Stimulated activated CD4-positive, alpha-beta T cell treated with anti-CD3 and anti-CD28 coated beads, TNF-alpha, amount 100 ng/mL, for 1 hour (primary cell): ENCODE measurements around the gene ZNF26.
"Not testable (repeated sequence)": the region's sequence is repeated elsewhere in the genome, so short reads cannot be mapped to it uniquely, and the experiment has no call there.

Experiments
- DNase-seq, 3 donors: peaks; one replicate each; pipeline ENCODE4 v3.0.0-alpha.2; 2020; ENCODE audit warnings: low read depth in 3 of 3, low spot score in 1 of 3

The ZNF26 gene

DNA sequence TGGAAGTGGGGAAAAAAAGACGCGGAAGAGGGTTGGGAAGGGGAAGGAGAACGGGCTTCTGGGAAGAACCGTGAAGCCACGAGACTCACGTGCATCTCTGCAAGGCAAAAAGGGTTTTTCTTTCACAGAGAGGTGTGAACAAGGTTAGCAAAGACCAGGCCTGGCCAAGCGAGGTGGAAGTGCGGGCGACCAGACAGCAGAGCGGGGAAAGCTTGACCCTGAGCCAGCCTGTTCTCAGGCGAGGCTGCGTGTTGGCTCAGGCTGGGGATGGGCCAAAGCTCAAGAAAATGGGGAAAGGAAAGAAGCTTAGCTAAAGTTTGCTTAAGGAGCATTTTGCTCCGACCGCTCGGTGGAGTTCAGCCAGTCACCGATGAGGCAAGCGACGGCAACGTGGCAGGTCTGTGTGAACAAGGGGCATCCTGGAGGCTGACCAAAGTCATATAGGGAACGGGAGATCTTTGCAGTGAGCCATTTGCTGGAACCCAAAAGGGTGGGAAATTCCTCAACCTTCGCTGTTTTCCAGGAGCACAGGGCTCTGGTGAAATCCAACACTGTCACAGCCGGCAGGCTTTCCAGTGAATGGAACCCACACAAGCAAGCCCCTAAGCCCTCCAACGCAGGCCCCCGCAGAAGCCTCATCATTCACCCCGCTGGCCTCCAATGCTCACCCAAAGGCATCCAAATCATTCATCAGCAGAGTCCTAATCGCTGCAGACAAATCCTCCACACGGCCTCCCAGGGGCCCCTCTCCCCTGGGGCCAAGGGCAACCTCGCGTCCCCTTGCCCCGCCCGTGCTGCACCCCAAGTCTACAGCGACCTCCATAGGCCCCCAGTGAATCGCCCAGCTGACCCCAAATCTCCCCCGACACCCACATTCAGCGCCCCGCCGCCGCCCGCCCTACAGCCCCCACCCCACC lies 30.8 kb upstream of the ZNF26 start:
- no peak for DNase-seq

DNA sequence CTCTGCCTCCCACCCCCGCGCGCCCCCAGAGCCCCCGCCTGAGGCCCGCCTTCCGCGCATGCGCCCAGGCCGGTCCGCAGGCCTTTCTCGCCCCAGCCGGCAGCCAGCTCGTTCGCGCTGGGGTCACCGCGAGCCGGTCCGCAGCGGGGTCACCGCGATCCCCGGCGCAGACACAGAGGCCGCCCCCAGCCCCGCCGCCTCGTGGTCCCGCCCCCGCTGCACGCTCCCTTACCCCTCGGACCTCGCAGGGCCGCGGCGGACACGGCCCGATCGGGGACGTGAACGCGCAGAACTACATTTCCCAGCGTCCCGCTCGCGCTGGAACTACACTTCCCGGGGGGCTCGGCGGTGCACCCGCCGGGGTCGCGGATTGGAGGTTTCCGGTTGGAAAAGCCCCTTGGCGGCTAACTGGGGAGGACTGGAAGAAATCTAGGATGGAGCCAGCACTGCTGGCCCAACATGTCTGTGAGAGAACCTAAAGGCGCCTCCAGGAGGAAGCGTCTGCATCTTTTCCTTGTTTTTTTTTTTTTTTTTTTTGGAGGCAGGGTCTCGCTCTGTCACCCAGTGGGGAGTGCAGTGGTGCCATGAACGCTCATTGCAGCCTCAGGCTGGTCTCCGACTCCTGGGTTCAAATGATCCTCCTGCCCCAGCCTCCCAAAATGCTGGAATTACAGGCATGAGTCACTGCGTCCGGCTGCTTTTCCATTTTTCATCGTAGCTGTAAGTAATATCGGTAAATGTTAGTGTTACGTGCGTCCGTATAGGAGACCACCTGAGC lies 30.0 kb upstream of the ZNF26 start, which contains the start of gene ZNF605:
Gene ZNF605, minus strand, starts transcription at position 296 of the 778 bp plus-strand sequence. CDS start 10,671 bp downstream, outside the sequence.
- DNase-seq, result peak; percentile 57 to 71 (median 66)

DNA sequence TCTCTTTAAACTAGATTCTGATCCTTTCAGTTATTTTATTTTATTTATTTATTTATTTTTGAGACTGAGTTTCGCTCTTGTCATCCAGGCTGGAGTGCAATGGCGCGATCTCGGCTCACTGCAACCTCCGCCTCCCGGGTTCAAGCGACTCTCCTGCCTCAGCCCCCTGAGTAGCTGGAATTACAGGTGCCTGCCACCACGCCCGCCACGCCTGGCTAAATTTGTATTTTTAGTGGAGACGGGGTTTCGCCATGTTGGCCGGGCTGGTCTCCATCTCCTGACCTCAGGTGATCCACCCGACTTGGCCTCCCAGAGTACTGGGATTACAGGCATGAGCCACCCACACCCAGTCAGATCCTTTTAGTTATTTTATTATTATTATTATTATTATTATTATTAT lies 24.4 kb upstream of the ZNF26 start:
- not testable (repeated sequence) for DNase-seq

DNA sequence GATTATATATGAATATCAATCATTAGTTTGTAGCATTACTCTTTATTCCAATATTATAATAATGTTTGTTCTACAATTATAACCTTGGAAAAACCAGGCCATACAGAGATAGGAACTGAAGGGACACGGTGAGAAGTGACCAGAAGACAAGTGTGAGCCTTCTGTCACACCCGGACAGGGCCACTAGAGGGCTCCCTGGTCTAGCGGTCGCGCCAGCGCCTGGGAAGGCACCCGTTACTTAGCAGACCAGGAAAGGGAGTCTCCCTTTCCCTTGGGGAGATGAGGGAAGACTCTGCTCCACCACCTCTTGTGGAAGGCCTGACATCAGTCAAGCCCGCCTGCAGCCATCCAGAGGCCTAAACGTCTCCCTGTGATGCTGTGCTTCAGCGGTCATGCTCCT lies 22.2 kb upstream of the ZNF26 start:
- DNase-seq, result not testable (repeated sequence)

DNA sequence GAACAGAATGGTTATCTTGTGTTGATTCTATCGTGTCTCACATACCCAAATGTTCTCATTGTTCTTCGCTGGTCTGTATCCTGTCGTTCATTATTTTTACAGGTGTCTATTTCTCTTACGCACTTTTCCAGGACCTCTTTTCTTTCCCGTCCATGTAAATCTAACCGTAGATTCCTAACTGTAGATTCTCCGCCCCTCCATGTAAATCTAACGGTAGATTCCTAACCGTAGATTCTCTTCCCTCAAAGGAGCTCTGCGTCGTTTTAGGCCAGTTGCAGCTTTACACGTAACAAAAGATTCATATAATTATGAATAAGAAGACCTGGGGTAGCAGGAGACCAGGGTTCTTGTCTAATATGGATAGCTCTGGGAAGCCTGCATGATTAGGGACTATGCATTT lies 20.4 kb upstream of the ZNF26 start:
- DNase-seq, result no peak

DNA sequence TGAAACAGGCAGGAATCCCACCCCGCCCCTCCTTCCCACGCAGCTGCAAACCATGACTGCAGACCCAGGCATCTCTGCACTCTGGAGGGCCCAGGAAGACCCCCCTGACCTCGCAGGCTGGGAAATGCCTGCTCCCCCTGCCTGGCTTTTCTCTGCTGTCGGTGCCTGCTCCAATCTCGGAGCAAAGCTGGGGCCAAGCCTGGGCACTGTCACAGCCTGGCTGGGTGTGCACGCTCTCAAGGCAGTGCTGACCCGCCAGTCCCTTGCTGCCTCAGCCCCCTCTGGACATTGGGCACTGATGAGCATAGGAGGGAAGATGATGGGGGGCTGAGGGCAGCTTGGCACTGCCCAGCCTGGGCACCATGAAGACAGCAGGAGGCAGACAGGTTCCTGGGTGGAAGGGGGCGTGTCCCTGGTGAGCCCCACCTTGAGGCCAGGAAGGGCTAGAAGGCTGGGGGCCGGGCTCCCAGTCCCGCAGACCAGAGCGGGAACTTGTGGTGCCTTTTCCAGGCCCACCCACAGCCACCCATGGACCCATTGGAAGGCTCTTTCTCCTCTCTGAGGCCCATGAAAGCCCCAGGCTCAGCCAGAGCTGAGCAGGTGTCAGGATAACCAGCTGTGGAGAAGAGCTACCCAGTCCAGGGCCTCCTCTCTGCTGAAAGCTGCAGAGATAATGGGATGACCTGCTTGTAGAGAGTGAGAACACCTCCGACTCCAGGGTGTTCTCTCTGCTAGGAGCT lies 19.3 kb upstream of the ZNF26 start:
- no peak for DNase-seq

DNA sequence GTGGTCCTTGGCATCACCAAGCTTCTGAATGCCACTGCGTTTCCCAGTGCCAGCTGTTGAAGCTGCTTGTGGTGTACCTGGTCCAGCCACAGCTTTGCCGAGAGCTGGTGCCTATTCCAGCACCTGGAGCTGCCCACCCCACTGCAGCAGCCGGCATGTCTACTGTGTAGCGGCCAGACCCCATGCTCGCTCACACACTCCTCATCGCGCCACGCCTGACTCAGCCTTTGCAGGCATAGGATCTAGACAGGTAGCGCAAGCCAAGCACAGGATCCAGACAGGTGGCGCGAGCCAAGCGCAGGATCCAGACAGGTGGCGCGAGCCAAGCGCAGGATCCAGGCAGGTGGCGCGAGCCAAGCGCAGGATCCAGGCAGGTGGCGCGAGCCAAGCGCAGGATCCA lies 18.4 kb upstream of the ZNF26 start:
- DNase-seq, result no peak

DNA sequence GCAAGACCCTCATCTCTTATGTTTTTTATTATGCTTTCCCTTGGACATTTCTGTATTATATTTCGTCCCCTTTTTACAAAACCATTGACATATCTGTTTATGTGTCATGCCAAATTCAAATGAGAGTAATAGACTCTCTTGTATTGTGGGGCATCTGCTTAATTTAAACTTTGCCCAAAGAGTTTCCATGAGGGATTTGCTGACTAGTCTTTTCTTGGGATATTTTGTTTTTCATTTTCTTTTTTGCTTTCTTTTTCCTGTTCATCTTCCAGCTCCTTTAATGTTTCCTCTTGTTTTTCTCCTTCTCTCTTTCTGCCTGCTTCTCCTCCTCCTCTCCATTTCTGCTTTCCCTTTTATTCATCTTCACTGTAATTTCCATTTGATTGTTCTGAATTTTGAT lies 13.8 kb upstream of the ZNF26 start:
- no peak for DNase-seq

DNA sequence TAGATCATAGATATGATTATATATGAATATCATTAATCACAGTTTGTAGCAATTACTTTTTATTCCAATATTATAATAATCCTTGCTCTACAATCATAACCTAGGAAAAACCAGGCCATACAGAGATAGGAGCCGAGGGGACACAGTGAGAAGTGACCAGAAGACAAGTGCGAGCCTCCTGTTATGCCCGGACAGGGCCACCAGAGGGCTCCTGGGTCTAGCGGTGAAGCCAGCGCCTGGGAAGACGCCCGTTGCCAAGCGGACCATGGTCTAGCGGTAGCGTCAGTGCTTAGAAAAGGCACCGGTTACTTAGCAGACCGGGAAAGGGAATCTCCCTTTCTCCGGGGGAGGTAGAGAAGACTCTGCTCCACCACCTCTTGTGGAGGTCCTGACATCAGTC lies 9.3 kb upstream of the ZNF26 start:
- not testable (repeated sequence) for DNase-seq

DNA sequence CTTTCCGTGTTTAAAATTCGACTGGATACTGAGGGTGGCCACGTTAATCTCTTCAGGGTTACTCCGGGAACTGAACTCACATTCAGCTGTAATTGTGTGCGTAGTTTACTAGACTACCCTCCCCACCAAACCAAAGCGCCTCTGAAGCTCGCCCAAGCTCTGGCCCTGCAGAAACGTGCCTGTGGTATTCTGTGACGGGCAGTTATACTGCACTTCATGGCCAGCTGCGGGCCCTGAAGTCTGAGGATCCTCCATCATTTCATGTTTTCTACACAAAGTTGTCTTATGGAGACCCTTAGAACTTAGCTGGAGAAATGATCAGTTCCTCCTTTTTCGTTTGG lies 688 bp downstream of the ZNF26 start:
- no peak for DNase-seq

DNA sequence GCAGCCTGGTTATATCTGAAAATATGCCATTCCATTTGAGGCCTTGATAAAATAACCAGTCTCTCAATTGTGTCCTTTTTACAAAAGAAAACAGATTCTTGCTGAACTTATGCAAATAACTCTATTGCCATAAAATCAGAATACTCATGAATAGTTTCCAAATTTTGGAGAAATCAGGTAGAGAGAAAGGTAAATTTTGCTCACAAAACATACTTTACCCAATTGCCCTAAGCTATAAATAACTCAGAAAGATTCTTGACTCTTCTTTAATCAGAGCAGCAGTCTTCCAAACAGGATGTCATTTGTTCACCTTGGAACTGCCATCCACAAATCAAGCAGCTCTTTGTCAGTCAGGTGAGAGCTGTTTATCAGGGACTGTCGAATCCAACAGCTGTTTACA lies 12.6 kb downstream of the ZNF26 start:
- DNase-seq, result no peak

DNA sequence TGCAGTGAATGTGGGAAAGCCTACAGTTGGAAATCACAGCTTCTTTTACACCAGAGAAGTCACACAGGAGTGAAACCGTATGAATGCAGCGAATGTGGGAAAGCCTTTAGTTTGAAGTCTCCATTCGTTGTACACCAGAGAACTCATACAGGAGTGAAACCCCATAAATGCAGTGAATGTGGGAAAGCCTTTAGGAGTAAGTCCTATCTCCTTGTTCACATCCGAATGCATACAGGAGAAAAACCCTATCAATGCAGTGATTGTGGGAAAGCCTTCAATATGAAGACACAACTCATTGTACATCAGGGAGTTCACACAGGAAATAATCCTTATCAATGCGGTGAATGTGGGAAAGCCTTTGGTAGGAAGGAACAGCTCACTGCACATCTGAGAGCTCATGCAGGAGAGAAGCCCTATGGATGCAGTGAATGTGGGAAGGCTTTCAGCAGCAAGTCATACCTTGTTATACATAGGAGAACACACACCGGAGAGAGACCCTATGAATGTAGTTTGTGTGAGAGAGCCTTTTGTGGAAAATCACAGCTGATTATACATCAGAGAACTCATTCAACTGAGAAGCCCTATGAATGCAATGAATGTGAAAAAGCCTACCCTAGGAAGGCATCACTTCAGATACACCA lies 24.6 kb downstream of the ZNF26 start:
- DNase-seq, result no peak

DNA sequence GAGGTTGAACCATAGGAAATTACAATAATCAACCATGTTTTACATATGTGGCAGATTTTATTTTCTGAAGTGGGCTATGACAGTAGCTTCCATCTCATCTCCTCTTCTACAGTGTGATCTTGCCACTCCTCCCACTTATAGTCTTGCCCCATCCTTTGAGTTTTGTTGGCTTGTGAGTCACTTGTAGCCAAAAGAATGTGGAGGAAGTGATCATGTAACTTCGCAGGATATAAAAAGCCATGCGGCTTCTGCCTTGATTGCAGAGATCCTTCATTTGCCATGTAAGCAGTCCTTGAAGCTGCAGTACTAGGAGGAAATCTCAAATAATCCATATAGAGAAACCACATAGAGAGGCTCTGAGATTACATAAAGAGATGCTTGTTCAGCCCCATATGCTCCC lies 37.4 kb downstream of the ZNF26 start:
- DNase-seq, result no peak

DNA sequence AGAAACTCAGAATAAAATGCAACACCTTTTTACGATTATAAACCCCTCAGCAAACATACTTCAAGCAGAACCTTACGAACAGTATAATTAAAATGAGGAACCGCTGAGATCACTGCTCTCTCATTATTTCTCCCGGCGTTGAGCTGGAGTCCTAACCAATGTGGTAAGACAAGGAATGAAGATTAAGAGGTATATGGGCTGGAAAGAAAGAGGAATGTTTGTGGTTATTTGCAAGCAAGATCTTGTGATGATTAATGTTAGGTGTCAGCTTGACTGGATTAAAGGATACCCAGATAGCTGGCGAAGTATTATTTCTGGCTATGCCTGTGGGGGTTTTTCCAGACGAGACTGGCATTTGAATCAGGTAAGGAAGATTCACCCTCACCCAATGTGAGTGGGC lies 40.8 kb downstream of the ZNF26 start:
- DNase-seq, result no peak

DNA sequence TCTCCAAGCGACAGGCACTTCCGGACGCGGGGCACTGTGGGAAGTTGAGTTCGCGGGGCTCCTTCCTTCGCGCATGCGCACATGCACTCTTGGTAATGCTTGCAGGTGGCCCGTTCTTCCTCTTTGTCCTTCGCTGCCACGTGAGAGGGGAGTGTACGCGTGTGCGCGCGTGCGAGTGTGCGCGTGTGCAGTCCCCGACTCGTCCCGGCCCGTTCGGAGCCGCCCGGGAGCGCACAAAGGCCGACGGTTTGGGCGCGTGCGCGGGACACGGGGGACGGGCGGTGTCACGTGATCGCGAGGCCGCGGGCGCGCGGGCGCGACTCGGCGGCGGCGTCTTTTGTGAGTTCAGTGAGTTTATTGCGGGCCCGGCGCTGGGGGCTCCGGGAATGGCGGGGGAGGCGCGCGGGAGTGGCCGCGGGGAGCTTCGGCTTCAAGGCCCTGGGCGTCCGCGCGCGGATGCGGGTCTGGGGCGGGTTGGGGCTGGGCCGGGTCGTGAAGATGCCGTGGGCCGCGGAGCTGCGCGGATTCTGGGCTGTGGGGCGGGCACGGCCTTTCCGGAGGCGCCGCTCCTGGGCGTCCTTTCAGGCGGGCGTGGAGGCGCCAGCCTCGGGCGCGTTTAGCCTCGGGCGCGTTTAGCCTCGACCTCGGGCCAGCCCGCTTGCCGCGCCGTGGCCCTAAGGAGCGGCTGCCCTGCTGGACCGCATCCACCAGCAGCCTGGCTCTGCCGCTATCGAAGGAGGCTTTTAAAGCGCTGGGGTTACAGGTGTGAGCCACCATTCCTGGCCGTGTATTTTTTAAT lies 51.2 kb downstream of the ZNF26 start, which contains the start of gene ZNF84:
Gene ZNF84, plus strand, starts transcription at position 303 of the 799 bp plus-strand sequence. CDS start 3,959 bp downstream, outside the sequence.
- DNase-seq, result peak; percentile 92 to 95 (median 92)

DNA sequence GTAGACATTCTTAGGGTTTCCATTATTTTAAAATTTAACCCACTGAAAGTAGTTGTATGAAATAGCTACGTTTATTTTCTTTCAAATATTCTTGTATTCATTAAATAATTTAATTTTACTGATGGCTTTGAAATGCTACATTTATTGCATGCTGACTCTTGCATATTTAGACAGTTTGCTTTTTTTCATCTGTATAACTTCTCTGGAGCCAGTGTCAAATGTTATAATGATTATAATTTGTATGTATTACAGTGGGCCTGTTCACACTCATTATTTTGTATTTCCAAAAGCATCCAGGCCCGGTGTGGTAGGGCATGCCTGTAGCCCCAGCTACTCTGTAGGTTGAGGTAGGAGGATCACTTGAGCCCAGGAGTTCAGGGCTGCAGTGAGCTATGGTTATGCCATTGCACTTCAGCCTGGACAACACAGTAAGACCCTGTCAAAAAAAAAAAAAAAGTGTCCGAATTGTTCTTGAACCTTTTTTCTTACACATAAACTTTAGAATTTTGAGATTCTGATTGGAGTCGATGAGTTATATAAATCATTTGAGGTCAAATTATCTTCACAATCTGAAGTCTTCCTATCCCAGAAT lies 52.0 kb downstream of the ZNF26 start:
- no peak for DNase-seq

DNA sequence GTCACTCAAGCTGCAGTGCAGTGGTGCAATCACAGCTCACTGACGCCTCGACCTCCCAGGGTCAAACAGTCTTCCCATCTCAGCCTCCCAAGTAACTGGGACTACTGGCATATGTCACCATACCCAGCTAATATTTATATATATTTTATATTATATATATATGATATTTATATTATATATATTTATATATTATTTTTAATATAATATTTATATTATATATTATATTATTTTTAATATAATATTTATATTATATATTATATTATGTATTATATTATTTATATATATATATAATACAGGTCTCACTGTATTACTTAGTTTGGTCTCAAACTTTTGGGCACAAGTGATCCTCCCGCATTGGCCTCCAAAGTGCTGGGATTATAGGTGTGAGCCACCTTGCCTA lies 60.5 kb downstream of the ZNF26 start:
- DNase-seq, result no peak

DNA sequence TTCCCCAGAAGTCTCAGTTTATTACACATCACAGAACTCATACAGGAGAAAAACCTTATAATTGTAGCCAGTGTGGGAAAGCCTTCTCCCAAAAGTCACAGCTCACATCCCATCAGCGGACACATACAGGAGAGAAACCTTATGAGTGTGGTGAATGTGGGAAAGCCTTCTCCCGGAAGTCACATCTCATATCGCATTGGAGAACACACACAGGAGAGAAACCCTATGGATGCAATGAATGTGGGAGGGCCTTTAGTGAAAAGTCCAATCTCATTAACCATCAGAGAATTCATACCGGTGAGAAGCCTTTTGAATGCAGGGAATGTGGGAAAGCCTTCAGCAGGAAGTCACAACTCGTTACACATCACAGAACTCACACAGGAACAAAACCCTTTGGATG lies 71.3 kb downstream of the ZNF26 start:
- DNase-seq, result no peak

DNA sequence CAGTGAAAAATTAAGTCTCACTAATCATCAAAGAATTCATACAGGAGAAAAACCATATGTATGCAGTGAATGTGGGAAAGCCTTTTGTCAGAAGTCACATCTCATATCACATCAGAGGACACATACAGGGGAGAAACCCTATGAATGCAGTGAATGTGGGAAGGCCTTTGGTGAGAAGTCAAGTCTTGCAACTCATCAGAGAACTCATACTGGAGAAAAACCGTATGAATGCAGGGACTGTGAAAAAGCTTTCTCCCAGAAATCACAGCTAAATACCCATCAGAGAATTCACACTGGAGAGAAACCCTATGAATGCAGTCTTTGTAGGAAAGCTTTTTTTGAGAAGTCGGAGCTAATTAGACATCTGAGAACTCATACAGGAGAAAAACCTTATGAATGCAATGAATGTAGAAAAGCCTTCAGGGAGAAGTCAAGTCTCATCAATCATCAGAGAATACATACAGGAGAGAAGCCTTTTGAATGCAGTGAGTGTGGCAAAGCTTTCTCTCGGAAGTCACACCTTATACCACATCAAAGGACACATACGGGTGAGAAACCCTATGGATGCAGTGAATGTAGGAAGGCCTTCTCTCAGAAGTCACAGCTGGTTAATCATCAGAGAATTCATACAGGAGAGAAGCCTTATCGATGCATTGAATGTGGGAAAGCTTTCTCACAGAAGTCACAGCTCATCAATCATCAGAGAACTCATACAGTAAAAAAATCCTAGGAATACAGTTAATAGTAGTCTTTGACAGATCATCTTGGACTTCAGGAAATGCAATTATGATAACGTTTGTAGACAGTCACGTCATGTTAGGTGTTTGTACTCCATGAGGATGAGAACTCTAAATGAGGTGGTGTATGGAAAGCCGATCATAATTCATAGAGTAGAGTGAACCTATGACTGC lies 72.3 kb downstream of the ZNF26 start:
- DNase-seq, result no peak
